A673 (cell line): ENCODE data around the gene MVB12B. TPM values are rescaled to one million over a fixed set of nuclear protein-coding genes. Genes with fewer than 3 reads are reported as not detected.

Source experiments
- BruUV-seq: library from RNA; stranded (reverse); fragments of 400-500 nt; replicated peaks from 2 replicates; lab custom pipeline; 2021; lab: Mats Ljungman, UMichigan
- CTCF ChIA-PET: fragments of 300-600 bp; sonication (Branson Sonifier 250); formaldehyde crosslinking; loops from one replicate; lab custom pipeline; 2022; ENCODE audit warnings: antibody characterized with exemption; lab: Charles Lee
- POLR2A ChIA-PET: fragments of 300-600 bp; sonication (Branson Sonifier 250); formaldehyde crosslinking; loops from one replicate; lab custom pipeline; 2022; ENCODE audit warnings: antibody characterized with exemption; ENCODE audit not compliant: low non-redundant PET; lab: Charles Lee
- DNase-seq: peaks from one replicate; pipeline ENCODE4 v3.0.0-alpha.2; 2015; ENCODE audit warnings: low spot score
- H3K27ac ChIP-seq: fragments of 200-600 bp; sonication (generic); 2 replicates; pipeline ENCODE4 v1.5.1; 2016; ENCODE audit warnings: mixed run types, low read depth, mild to moderate bottlenecking, mixed read lengths, antibody characterized with exemption, low read length; ENCODE audit not compliant: poor library complexity, severe bottlenecking
- H3K27me3 ChIP-seq: fragments of 200-600 bp; sonication (generic); replicated peaks from 2 replicates; pipeline ENCODE4 v1.6.1; 2017; ENCODE audit warnings: mixed run types, low read depth, mild to moderate bottlenecking, mixed read lengths, antibody characterized with exemption, low read length; ENCODE audit not compliant: insufficient read depth, poor library complexity
- H3K36me3 ChIP-seq: fragments of 200-600 bp; sonication (generic); 2 replicates; pipeline ENCODE4 v1.6.1; 2016; ENCODE audit warnings: mixed run types, mild to moderate bottlenecking, mixed read lengths, antibody characterized with exemption, low read length; ENCODE audit not compliant: insufficient read depth, poor library complexity, severe bottlenecking
- H3K4me1 ChIP-seq: fragments of 200-600 bp; sonication (generic); 2 replicates; pipeline ENCODE4 v1.6.1; 2017; ENCODE audit warnings: mixed run types, mild to moderate bottlenecking, mixed read lengths, antibody characterized with exemption, low read length; ENCODE audit not compliant: insufficient read depth, poor library complexity, severe bottlenecking
- H3K4me3 ChIP-seq: fragments of 200-600 bp; sonication (generic); 2 replicates; pipeline ENCODE4 v1.5.1; 2016; ENCODE audit warnings: low read depth, mixed run types, mild to moderate bottlenecking, mixed read lengths, low read length; ENCODE audit not compliant: poor library complexity, severe bottlenecking
- H3K9me3 ChIP-seq: fragments of 200-600 bp; sonication (generic); 2 replicates; pipeline ENCODE4 v1.6.1; 2016; ENCODE audit warnings: mixed run types, low read depth, mild to moderate bottlenecking, mixed read lengths, antibody characterized with exemption, low read length; ENCODE audit not compliant: poor library complexity, severe bottlenecking
- EZH2 ChIP-seq: fragments of 200-600 bp; sonication (generic); IDR thresholded peaks from 2 replicates; pipeline ENCODE4 v1.6.1; 2017; ENCODE audit warnings: borderline replicate concordance, low read depth, mild to moderate bottlenecking, mixed read lengths, antibody characterized with exemption, low read length; ENCODE audit not compliant: poor library complexity, severe bottlenecking
- intact Hi-C: fragments of 100-400 bp; cut with micrococcal nuclease; formaldehyde crosslinking; loops from one replicate; pipeline ENCODE4 v1.10.0; 2022; ENCODE audit not compliant: unreplicated experiment
- total RNA-seq: library from RNA; stranded (reverse); gene quantifications from 2 replicates; pipeline ENCODE4 v1.2.3, GENCODE V29; 2021
- TF ChIP-seq, protein P1 (sequence below): fragments of 300-800, 200-600 bp; sonication (generic); conservative IDR thresholded peaks from 2 replicates; pipeline ENCODE4 v1.5.1; 2017; ENCODE audit warnings: low read depth, mild to moderate bottlenecking, antibody characterized with exemption, low read length, moderate library complexity, mixed read lengths

MVB12B gene
- total RNA-seq, 1 experiment from 2014 or later: 12.3 TPM

DNA sequence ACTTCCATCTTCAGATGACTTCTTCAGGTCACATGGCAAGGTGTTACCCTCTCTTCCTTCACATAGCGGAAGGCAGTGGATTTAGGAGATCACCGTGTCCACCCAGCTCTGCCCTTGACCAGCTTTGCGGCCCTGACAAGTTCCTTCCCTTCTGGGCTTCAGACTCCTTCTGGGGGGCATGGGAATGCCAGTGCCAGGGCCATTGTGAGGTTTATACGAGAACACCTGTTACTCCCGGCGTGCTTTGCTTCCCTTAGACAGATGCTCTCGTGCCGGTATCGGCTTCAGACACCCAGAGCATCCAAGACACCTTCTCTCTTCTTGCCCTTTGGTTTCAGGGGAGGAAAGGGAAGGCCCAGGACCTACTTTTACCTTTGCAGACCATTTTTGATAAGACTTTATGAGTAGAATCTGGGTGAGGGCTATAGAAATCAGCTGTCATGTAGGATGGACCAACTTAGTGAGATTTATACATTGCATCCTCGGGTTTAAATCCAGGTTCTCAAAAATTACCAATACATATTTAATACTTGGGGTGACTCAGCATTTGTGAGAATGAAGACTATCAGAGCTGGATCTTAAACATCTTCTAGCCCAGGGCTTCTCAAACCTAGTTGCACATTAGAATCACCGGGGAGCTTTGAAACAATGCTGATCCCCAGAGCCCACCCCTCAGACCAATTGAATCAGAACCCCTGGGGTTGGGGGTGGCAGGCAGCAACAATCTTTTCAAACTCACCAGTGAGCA, 138.2 kb downstream of the MVB12B start:
- H3K36me3 ChIP-seq: no peaks in the 10 kb centered on the region
- ChIA-PET CTCF (interaction anchor here (0.7 kb wide), 1 partner anchor 9 kb away, joined by 3 read pairs; no protein-coding TSS in a partner anchor), POLR2A (no interaction called here)
- intact Hi-C loops: no loop called here
- no peak overlapping the region for H3K27ac ChIP-seq
- TF ChIP-seq EZH2: no peak
- TF ChIP-seq, protein P1, sequence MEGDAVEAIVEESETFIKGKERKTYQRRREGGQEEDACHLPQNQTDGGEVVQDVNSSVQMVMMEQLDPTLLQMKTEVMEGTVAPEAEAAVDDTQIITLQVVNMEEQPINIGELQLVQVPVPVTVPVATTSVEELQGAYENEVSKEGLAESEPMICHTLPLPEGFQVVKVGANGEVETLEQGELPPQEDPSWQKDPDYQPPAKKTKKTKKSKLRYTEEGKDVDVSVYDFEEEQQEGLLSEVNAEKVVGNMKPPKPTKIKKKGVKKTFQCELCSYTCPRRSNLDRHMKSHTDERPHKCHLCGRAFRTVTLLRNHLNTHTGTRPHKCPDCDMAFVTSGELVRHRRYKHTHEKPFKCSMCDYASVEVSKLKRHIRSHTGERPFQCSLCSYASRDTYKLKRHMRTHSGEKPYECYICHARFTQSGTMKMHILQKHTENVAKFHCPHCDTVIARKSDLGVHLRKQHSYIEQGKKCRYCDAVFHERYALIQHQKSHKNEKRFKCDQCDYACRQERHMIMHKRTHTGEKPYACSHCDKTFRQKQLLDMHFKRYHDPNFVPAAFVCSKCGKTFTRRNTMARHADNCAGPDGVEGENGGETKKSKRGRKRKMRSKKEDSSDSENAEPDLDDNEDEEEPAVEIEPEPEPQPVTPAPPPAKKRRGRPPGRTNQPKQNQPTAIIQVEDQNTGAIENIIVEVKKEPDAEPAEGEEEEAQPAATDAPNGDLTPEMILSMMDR: no peak
- H3K4me1 ChIP-seq: no peaks in the 10 kb centered on the region
- no peaks in the 10 kb centered on the region for H3K9me3 ChIP-seq
- no peaks in the 10 kb centered on the region for H3K27me3 ChIP-seq
- no peak overlapping the region for H3K4me3 ChIP-seq
- peak; percentile 9 for DNase-seq
- no TSS peak for BruUV-seq

DNA sequence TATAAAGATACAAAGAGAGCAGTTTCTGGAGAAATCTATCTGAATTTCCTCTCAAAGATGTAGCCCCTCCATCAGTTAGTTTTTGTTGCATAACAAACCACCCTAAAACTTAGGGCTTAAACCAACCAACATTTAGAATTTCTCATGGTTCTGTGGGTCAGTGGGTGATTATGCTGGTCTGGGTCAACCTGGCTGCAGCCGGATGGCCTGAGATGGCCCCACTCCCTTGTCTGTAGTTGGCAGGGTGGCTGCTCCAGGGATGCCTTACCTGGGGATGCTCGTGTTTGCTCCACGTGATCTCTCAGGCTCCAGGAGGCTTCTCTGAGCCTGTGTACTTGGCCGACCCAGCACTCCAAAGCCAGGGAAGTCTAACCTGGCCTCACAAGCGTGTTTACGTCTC, 139.3 kb downstream of the MVB12B start:
- DNase-seq: no peak
- CTCF ChIA-PET: interaction anchor here (0.7 kb wide), 1 partner anchor 89 kb away, joined by 4 read pairs; no protein-coding TSS in a partner anchor
- POLR2A ChIA-PET: no interaction called here
- Histone ChIP-seq H3K27ac (no peak overlapping the region), H3K4me3 (no peak overlapping the region), H3K9me3 (no peaks in the 10 kb centered on the region), H3K4me1 (no peaks in the 10 kb centered on the region), H3K27me3 (no peaks in the 10 kb centered on the region), H3K36me3 (no peaks in the 10 kb centered on the region)
- intact Hi-C loops: no loop called here
- no peak for TF ChIP-seq EZH2
- TF ChIP-seq, protein P1: no peak
- BruUV-seq: no TSS peak

DNA sequence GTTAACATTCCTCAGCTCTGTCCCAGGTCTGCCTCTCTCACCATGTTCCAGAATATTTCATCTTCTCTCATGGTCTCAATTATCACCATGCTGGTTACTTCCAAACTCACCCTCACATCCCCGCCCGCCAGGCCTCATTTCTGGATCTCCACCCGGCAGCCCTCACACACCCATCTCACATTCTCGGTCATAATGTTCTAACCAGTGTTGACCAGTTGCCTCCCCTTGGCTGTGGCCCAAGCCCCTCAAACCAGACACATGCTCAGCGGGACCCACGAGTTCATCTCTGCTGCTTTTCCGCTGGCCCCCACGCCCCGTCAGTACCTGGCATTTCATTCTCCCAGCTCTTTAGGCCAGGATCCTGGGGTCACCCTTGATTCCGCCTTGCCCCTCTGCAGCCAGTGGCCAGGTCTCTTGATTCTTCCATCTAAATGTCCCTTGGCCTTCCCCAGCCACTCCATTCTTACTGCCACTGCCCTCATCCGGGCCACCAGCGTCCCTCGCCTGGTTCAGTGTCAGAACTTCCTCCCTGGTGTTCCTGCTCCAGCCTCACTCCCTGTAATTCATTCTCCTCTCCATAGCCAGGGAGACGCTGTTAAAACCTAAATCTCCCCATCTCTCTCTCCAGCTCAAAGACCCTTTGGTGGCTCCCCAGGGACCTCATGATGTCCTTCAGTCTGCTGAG, 141.7 kb downstream of the MVB12B start:
- no peaks in the 10 kb centered on the region for H3K4me1 ChIP-seq
- H3K9me3 ChIP-seq: no peaks in the 10 kb centered on the region
- no peak overlapping the region for H3K4me3 ChIP-seq
- POLR2A ChIA-PET: no interaction called here
- intact Hi-C loops: no loop called here
- BruUV-seq: no TSS peak
- H3K36me3 ChIP-seq: no peaks in the 10 kb centered on the region
- CTCF ChIA-PET: no interaction called here
- TF ChIP-seq EZH2: no peak
- TF ChIP-seq, protein P1: no peak
- H3K27ac ChIP-seq: no peak overlapping the region
- no peaks in the 10 kb centered on the region for H3K27me3 ChIP-seq
- no peak for DNase-seq
